Breast epithelium (tissue), 3 donors: Measurements from ENCODE around the gene FBXO40.

ENCODE experiments used
- CTCF ChIP-seq, 3 donors: fragments of 450-650 bp; IDR thresholded peaks; one replicate each; pipeline ENCODE4 v1.5.1; 2016 to 2017; ENCODE audit warnings: antibody characterized with exemption in 3 of 3, mild to moderate bottlenecking in 3 of 3, moderate library complexity in 3 of 3
- POLR2A ChIP-seq: fragments of 450-650 bp; IDR thresholded peaks from one replicate; pipeline ENCODE4 v1.6.1; 2016; ENCODE audit warnings: antibody characterized with exemption, mild to moderate bottlenecking, moderate library complexity

- TF ChIP-seq CTCF (IDR thresholded peaks at IDR 0.05): no peak
- TF ChIP-seq POLR2A: no peak
These were observed 33.3 kb downstream of the FBXO40 start for GRCh38 chr3:121626495-121626894.
